IMR-90 (cell line): Measurements from ENCODE around the gene CNTN5. TPM values are rescaled to one million over a fixed set of nuclear protein-coding genes. Genes with fewer than 3 reads are reported as not detected.

Experiments used
- ATAC-seq: fragments of 200-7000 bp; cut with Tn5 transposase; 2 replicates; pipeline ENCODE4 v1.9.1; 2020; ENCODE audit warnings: low read depth, mild to moderate bottlenecking, moderate library complexity
- BruUV-seq: library from RNA; stranded (reverse); fragments of 400-500 nt; replicated peaks from 2 replicates; lab custom pipeline; 2021; lab: Mats Ljungman, UMichigan
- CTCF ChIA-PET: fragments of 300-600 bp; formaldehyde crosslinking; extraction: SDS; loops from one replicate; lab custom pipeline; 2021; ENCODE audit warnings: antibody characterized with exemption; lab: Yijun Ruan, JAX
- POLR2A ChIA-PET: fragments of 300-600 bp; sonication (Branson Sonifier 250); formaldehyde crosslinking; loops from one replicate; lab custom pipeline; 2022; ENCODE audit warnings: antibody characterized with exemption; ENCODE audit not compliant: unreplicated experiment; lab: Charles Lee
- DNase-seq: peaks from one replicate; pipeline ENCODE4 v3.0.0; 2013
- H2AFZ ChIP-seq: replicated peaks from 2 replicates; pipeline ENCODE3; 2013; ENCODE audit warnings: low read length, mild to moderate bottlenecking; ENCODE audit not compliant: poor library complexity
- H2AK5ac ChIP-seq: 2 replicates; pipeline ENCODE4 v1.6.1; 2013; ENCODE audit warnings: low read depth, low read length, inconsistent platforms
- H2AK9ac ChIP-seq: replicated peaks from 2 replicates; pipeline ENCODE3; 2013; ENCODE audit warnings: mild to moderate bottlenecking, low read depth, low read length, moderate library complexity; ENCODE audit not compliant: poor library complexity
- H2BK120ac ChIP-seq: 2 replicates; pipeline ENCODE4 v1.6.1; 2013; ENCODE audit warnings: low read depth, low read length, inconsistent platforms
- H2BK15ac ChIP-seq: 3 replicates; pipeline ENCODE4 v1.6.1; 2013; ENCODE audit warnings: low read depth, low read length, inconsistent platforms
- H2BK20ac ChIP-seq: 2 replicates; pipeline ENCODE4 v1.6.1; 2013; ENCODE audit warnings: low read depth, mild to moderate bottlenecking, inconsistent platforms, low read length, moderate library complexity
- H2BK5ac ChIP-seq: 2 replicates; pipeline ENCODE4 v1.6.1; 2013; ENCODE audit warnings: mild to moderate bottlenecking, low read depth, low read length, inconsistent platforms; ENCODE audit not compliant: poor library complexity, severe bottlenecking
- H3K14ac ChIP-seq: replicated peaks from 2 replicates; pipeline ENCODE4 v1.6.1; 2013; ENCODE audit warnings: low read depth, low read length, inconsistent platforms
- H3K18ac ChIP-seq: 2 replicates; pipeline ENCODE4 v1.6.1; 2013; ENCODE audit warnings: low read depth, low read length, control low read depth
- H3K23ac ChIP-seq: 2 replicates; pipeline ENCODE4 v1.6.1; 2013; ENCODE audit warnings: low read depth, low read length, inconsistent platforms
- H3K27ac ChIP-seq: 2 replicates; pipeline ENCODE4 v1.5.1; 2013; ENCODE audit warnings: mild to moderate bottlenecking, control low read depth, low read length; ENCODE audit not compliant: insufficient read depth
- H3K27me3 ChIP-seq: 2 replicates; pipeline ENCODE4 v1.6.1; 2013; ENCODE audit warnings: low read length; ENCODE audit not compliant: control insufficient read depth, insufficient read depth
- H3K36me3 ChIP-seq: 2 replicates; pipeline ENCODE4 v1.6.1; 2013; ENCODE audit warnings: low read length, mixed read lengths; ENCODE audit not compliant: control insufficient read depth, insufficient read depth
- H3K4ac ChIP-seq: 2 replicates; pipeline ENCODE4 v1.6.1; 2013; ENCODE audit warnings: low read depth, low read length, inconsistent platforms
- H3K4me1 ChIP-seq: 2 replicates; pipeline ENCODE4 v1.6.1; 2013; ENCODE audit warnings: low read length, mixed read lengths; ENCODE audit not compliant: control insufficient read depth, insufficient read depth
- H3K4me2 ChIP-seq: 2 replicates; pipeline ENCODE4 v1.6.1; 2013; ENCODE audit warnings: low read depth, mild to moderate bottlenecking, control low read depth, low read length, moderate library complexity
- H3K4me3 ChIP-seq: 2 replicates; pipeline ENCODE4 v1.5.1; 2013; ENCODE audit warnings: low read depth, mild to moderate bottlenecking, control low read depth, low read length, moderate library complexity; ENCODE audit not compliant: insufficient read depth
- H3K56ac ChIP-seq: 2 replicates; pipeline ENCODE4 v1.6.1; 2013; ENCODE audit warnings: low read length, inconsistent platforms; ENCODE audit not compliant: insufficient read depth; ENCODE audit errors: extremely low read depth
- H3K79me1 ChIP-seq, 2 experiments: 2 replicates each; pipeline ENCODE4 v1.6.1; 2013; ENCODE audit warnings: low read length in 2 of 2, inconsistent platforms in 1 of 2, low read depth in 1 of 2
- H3K9ac ChIP-seq: 2 replicates; pipeline ENCODE4 v1.6.1; 2013; ENCODE audit warnings: low read depth, low read length, control low read depth
- H3K9me1 ChIP-seq: 2 replicates; pipeline ENCODE4 v1.6.1; 2013; ENCODE audit warnings: low read length, inconsistent platforms; ENCODE audit not compliant: insufficient read depth
- H3K9me3 ChIP-seq: 2 replicates; pipeline ENCODE4 v1.6.1; 2013; ENCODE audit warnings: low read length; ENCODE audit not compliant: control insufficient read depth, insufficient read depth
- H4K20me1 ChIP-seq: 2 replicates; pipeline ENCODE4 v1.6.1; 2013; ENCODE audit warnings: low read length, inconsistent platforms; ENCODE audit not compliant: insufficient read depth
- H4K5ac ChIP-seq: 2 replicates; pipeline ENCODE4 v1.6.1; 2013; ENCODE audit warnings: mild to moderate bottlenecking, low read depth, low read length, control low read depth
- H4K8ac ChIP-seq, 2 experiments: 2 replicates each; pipeline ENCODE4 v1.6.1; 2013; ENCODE audit warnings: low read depth in 2 of 2, low read length in 2 of 2, control low read depth in 1 of 2, inconsistent platforms in 1 of 2
- H4K91ac ChIP-seq: 2 replicates; pipeline ENCODE4 v1.6.1; 2013; ENCODE audit warnings: low read depth, low read length, inconsistent platforms; ENCODE audit not compliant: insufficient read depth
- BHLHE40 ChIP-seq: fragments of 150-350 bp; IDR thresholded peaks from 2 replicates; pipeline ENCODE4 v1.6.1; 2016; ENCODE audit warnings: mild to moderate bottlenecking, low read depth, low read length
- CEBPB ChIP-seq: IDR thresholded peaks from 2 replicates; pipeline ENCODE4 v1.6.1; 2012; ENCODE audit warnings: low read depth, low read length, improper control_type of control experiment
- CHD1 ChIP-seq: IDR thresholded peaks from 2 replicates; pipeline ENCODE4 v1.6.1; 2012; ENCODE audit warnings: low read depth, low read length, improper control_type of control experiment
- FOS ChIP-seq: fragments of 150-350 bp; IDR thresholded peaks from 2 replicates; pipeline ENCODE4 v1.6.1; 2016; ENCODE audit warnings: low read depth, low read length
- MAFK ChIP-seq: IDR thresholded peaks from 2 replicates; pipeline ENCODE4 v1.6.1; 2012; ENCODE audit warnings: low read depth, low read length, improper control_type of control experiment
- MAZ ChIP-seq: IDR thresholded peaks from 2 replicates; pipeline ENCODE4 v1.6.1; 2012; ENCODE audit warnings: low read depth, mild to moderate bottlenecking, low read length, improper control_type of control experiment, moderate library complexity, borderline replicate concordance
- MXI1 ChIP-seq: IDR thresholded peaks from 2 replicates; pipeline ENCODE4 v1.6.1; 2012; ENCODE audit warnings: low read depth, mild to moderate bottlenecking, low read length, moderate library complexity, borderline replicate concordance
- NFE2L2 ChIP-seq: fragments of 150-350 bp; IDR thresholded peaks from 2 replicates; pipeline ENCODE4 v1.6.1; 2016; ENCODE audit warnings: low read depth, mild to moderate bottlenecking, low read length
- POLR2A ChIP-seq: IDR thresholded peaks from 2 replicates; pipeline ENCODE4 v1.6.1; 2012; ENCODE audit warnings: mild to moderate bottlenecking, low read depth, low read length
- RAD21 ChIP-seq: IDR thresholded peaks from 2 replicates; pipeline ENCODE4 v1.6.1; 2012; ENCODE audit warnings: low read length, improper control_type of control experiment
- RCOR1 ChIP-seq: IDR thresholded peaks from 2 replicates; pipeline ENCODE4 v1.6.1; 2012; ENCODE audit warnings: mild to moderate bottlenecking, low read length, improper control_type of control experiment; ENCODE audit not compliant: insufficient replicate concordance
- RFX5 ChIP-seq: IDR thresholded peaks from 2 replicates; pipeline ENCODE4 v1.8.0; 2012; ENCODE audit warnings: low read depth, mild to moderate bottlenecking, low read length, moderate library complexity
- SMC3 ChIP-seq: fragments of 150-350 bp; IDR thresholded peaks from 2 replicates; pipeline ENCODE4 v1.6.1; 2016; ENCODE audit warnings: low read depth, mild to moderate bottlenecking, antibody characterized with exemption, low read length, moderate library complexity
- USF2 ChIP-seq: fragments of 150-350 bp; IDR thresholded peaks from 2 replicates; pipeline ENCODE4 v1.6.1; 2017; ENCODE audit warnings: mild to moderate bottlenecking, antibody characterized with exemption, low read length, low read depth
- WGBS, 2 experiments: methylation state at CpG; one replicate each; pipeline versions ENCODE4 v1.1.5 to v1.1.7; 2013; ENCODE audit warnings: missing lambda C conversion rate in 2 of 2; ENCODE audit not compliant: insufficient read length in 1 of 2; ENCODE audit errors: extremely low coverage in 2 of 2; 5-methylcytosine and 5-hydroxymethylcytosine counted together
- dilution Hi-C: fragments of 300-500 bp; cut with HindIII; formaldehyde crosslinking; loops from one replicate; pipeline ENCODE4 v1.14.3; 2018; ENCODE audit warnings: low sequenced_read_pairs; ENCODE audit not compliant: unreplicated experiment
- in situ Hi-C: fragments of 300-500 bp; cut with MboI; formaldehyde crosslinking; loops from 3 replicates; pipeline ENCODE4 v1.14.3; 2019; ENCODE audit warnings: low sequenced_read_pairs, inconsistent platforms, mixed read lengths
- intact Hi-C: fragments of 100-400 bp; cut with micrococcal nuclease; formaldehyde crosslinking; loops from 2 replicates; pipeline ENCODE4 v1.10.0; 2022
- polyA plus RNA-seq, 3 experiments: library from polyadenylated mRNA; depleted of rRNA; stranded (reverse); fragments of >200 nt; gene quantifications; 2 replicates each; pipeline ENCODE4 v1.2.3, GENCODE V29; 2012; ENCODE audit warnings: low replicate concordance in 1 of 3
- total RNA-seq: library from RNA; depleted of rRNA; stranded (reverse); fragments of >200 nt; gene quantifications from 2 replicates; pipeline ENCODE4 v1.2.3, GENCODE V29; 2012
- TF ChIP-seq, protein P1 (sequence below): fragments of 150-350 bp; IDR thresholded peaks from 2 replicates; pipeline ENCODE4 v1.6.1; 2016; ENCODE audit warnings: low read depth, mild to moderate bottlenecking, low read length, moderate library complexity, borderline replicate concordance
- TF ChIP-seq, protein P2 (sequence below): conservative IDR thresholded peaks from 2 replicates; pipeline ENCODE4 v1.5.1; 2012; ENCODE audit warnings: mild to moderate bottlenecking, low read depth, low read length, improper control_type of control experiment

The CNTN5 gene
- total and polyA plus RNA-seq, 2 of the 4 experiments (the other 2 are of a cell fraction) = not detected

- Histone ChIP-seq H3K18ac (no peak overlapping the region), H4K91ac (no peak overlapping the region), H2BK120ac (no peak overlapping the region), H3K4me1 (no peaks in the 10 kb centered on the region), H4K20me1 (no peaks in the 10 kb centered on the region), H3K56ac (no peak overlapping the region), H4K5ac (no peak overlapping the region), H3K79me1 (no peaks in the 10 kb centered on the region), H4K8ac (no peak overlapping the region), H3K9ac (no peak overlapping the region), H3K14ac (no peak overlapping the region), H3K27me3 (no peaks in the 10 kb centered on the region), H2AK9ac (no peak overlapping the region), H3K4me2 (no peak overlapping the region), H3K27ac (no peak overlapping the region), H2AFZ (no peak overlapping the region), H2BK20ac (no peak overlapping the region), H3K23ac (no peak overlapping the region), H3K9me1 (no peaks in the 10 kb centered on the region), H2BK15ac (no peak overlapping the region), H3K4me3 (no peak overlapping the region), H3K4ac (no peak overlapping the region), H3K36me3 (no peaks in the 10 kb centered on the region), H3K9me3 (no peaks in the 10 kb centered on the region), H2AK5ac (no peak overlapping the region), H2BK5ac (no peak overlapping the region)
- DNase-seq (no peak), ATAC-seq (no peak)
- dilution Hi-C loops = no loop called here
- ChIA-PET CTCF (no interaction called here), POLR2A (no interaction called here)
- TF ChIP-seq MAZ (no peak), RAD21 (no peak), MXI1 (no peak), RCOR1 (no peak), FOS (no peak), SMC3 (no peak), MAFK (no peak), CEBPB (no peak), CHD1 (no peak), RFX5 (no peak), BHLHE40 (no peak), NFE2L2 (no peak), POLR2A (no peak), USF2 (no peak)
- TF ChIP-seq, protein P1, sequence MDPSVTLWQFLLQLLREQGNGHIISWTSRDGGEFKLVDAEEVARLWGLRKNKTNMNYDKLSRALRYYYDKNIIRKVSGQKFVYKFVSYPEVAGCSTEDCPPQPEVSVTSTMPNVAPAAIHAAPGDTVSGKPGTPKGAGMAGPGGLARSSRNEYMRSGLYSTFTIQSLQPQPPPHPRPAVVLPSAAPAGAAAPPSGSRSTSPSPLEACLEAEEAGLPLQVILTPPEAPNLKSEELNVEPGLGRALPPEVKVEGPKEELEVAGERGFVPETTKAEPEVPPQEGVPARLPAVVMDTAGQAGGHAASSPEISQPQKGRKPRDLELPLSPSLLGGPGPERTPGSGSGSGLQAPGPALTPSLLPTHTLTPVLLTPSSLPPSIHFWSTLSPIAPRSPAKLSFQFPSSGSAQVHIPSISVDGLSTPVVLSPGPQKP = no peak
- TF ChIP-seq, protein P2, sequence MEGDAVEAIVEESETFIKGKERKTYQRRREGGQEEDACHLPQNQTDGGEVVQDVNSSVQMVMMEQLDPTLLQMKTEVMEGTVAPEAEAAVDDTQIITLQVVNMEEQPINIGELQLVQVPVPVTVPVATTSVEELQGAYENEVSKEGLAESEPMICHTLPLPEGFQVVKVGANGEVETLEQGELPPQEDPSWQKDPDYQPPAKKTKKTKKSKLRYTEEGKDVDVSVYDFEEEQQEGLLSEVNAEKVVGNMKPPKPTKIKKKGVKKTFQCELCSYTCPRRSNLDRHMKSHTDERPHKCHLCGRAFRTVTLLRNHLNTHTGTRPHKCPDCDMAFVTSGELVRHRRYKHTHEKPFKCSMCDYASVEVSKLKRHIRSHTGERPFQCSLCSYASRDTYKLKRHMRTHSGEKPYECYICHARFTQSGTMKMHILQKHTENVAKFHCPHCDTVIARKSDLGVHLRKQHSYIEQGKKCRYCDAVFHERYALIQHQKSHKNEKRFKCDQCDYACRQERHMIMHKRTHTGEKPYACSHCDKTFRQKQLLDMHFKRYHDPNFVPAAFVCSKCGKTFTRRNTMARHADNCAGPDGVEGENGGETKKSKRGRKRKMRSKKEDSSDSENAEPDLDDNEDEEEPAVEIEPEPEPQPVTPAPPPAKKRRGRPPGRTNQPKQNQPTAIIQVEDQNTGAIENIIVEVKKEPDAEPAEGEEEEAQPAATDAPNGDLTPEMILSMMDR = no peak
- intact Hi-C loops = no loop called here
- no TSS peak for BruUV-seq
- in situ Hi-C loops = no loop called here
- 83% methylated on average over 2 of the region's 5 CpGs; no CpG with 5 or more reads in 1 of the 2 experiments for WGBS, 2 experiments
These were observed 617.4 kb downstream of the CNTN5 start for GRCh38 chr11:99638073-99638553.
